ENCODE measurements around the gene MTR.
"Not testable (repeated sequence)": the region's sequence is repeated elsewhere in the genome, so short reads cannot be mapped to it uniquely, and the experiment has no call there.

The MTR gene

GRCh38 chr1:236833575-236833974, 38.5 kb downstream of the MTR start:
- no peak for DNase-seq (ENCODE audit: low read depth)

- no peak for DNase-seq (ENCODE audit: low read depth)
These were observed 39.8 kb downstream of the MTR start for GRCh38 chr1:236834876-236835275.

- no peak for DNase-seq (ENCODE audit: low read depth)
These were observed 40.4 kb downstream of the MTR start for GRCh38 chr1:236835491-236835890.

- DNase-seq (ENCODE audit: low read depth): no peak
These were observed 41.1 kb downstream of the MTR start for GRCh38 chr1:236836157-236836556.

- DNase-seq (ENCODE audit: low read depth): no peak
These were observed 42.0 kb downstream of the MTR start for GRCh38 chr1:236837115-236837514.

GRCh38 chr1:236837897-236838296, 42.8 kb downstream of the MTR start:
- no peak for DNase-seq (ENCODE audit: low read depth)

GRCh38 chr1:236841341-236841740, 46.2 kb downstream of the MTR start:
- DNase-seq (ENCODE audit: low read depth): no peak

- no peak for DNase-seq (ENCODE audit: low read depth)
These were observed 49.6 kb downstream of the MTR start for GRCh38 chr1:236844499-236845271.

GRCh38 chr1:236845830-236846229, 50.7 kb downstream of the MTR start:
- no peak for DNase-seq (ENCODE audit: low read depth)

- DNase-seq (ENCODE audit: low read depth): no peak
These were observed 53.3 kb downstream of the MTR start for GRCh38 chr1:236848274-236848923.

- no peak for DNase-seq (ENCODE audit: low read depth)
These were observed 55.2 kb downstream of the MTR start for GRCh38 chr1:236850077-236850979.

- no peak for DNase-seq (ENCODE audit: low read depth)
These were observed 56.8 kb downstream of the MTR start for GRCh38 chr1:236851871-236852270.

GRCh38 chr1:236853921-236854604, 59.0 kb downstream of the MTR start:
- DNase-seq (ENCODE audit: low read depth): no peak

GRCh38 chr1:236854605-236854983, 59.5 kb downstream of the MTR start:
- DNase-seq (ENCODE audit: low read depth): no peak

GRCh38 chr1:236856649-236857048, 61.6 kb downstream of the MTR start:
- DNase-seq (ENCODE audit: low read depth): not testable (repeated sequence)

- DNase-seq (ENCODE audit: low read depth): no peak
These were observed 63.1 kb downstream of the MTR start for GRCh38 chr1:236858165-236858564.

GRCh38 chr1:236860101-236860500, 65.0 kb downstream of the MTR start:
- DNase-seq (ENCODE audit: low read depth): no peak

GRCh38 chr1:236860674-236861073, 65.6 kb downstream of the MTR start:
- DNase-seq (ENCODE audit: low read depth): no peak

GRCh38 chr1:236861560-236862218, 66.6 kb downstream of the MTR start:
- no peak for DNase-seq (ENCODE audit: low read depth)

GRCh38 chr1:236862219-236862591, 67.1 kb downstream of the MTR start:
- DNase-seq (ENCODE audit: low read depth): no peak

GRCh38 chr1:236862615-236863211, 67.6 kb downstream of the MTR start:
- DNase-seq (ENCODE audit: low read depth): no peak

All from T follicular helper cell (primary cell).